Measurements from ENCODE around the gene FBXW2. TPM values are rescaled to one million over a fixed set of nuclear protein-coding genes. Genes with fewer than 3 reads are reported as not detected.

Gene FBXW2
- total and polyA plus RNA-seq, 12 donors: 9.2 to 86.8 (median 48.0) TPM

DNA sequence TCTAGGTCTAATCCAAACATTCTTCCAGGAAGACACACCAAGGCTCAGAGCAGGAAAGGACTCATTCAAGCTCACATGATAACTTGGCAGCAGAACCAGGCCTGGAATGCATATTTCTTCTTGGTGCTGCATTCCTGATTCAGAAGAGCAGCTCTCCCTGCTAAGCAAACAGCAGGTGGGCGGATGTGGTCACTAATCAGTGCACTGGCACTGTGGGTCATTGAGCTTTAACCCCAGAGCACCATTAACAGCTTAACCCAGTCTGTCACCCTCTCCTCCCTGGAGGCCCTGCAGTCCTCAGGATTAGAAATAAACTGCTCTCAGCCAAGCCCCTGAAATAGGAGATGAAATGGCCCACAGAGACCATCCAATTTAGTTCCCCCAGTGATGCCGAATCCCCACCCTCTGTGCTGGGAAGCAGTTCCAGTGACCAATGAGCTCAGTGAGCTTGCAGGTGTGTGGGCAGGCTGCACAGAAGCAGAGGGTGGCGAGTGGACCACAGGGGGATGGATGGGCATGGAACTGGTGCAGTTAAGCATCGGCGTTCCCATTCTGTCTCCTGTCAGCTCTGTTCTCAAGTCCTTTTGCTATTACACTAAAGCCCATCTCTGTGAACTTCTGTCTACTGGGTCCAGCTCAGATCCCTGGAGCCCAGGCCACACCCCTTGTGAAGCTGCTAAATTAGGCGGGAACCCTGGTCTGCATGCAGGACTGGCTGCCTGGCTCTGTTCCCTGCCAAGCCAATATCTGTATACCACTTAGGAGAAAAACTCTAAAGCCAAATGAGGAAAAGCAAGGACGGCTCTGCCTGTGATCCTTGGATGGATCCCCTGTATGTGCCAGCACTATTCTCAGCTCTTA is 62.3 kb downstream of the FBXW2 start:
- DNase-seq: no peak
- Histone ChIP-seq H3K9me3 (replicated peaks in 1 of 3) (no peaks in the 10 kb centered on the region), H3K27me3 (no peaks in the 10 kb centered on the region), H3K4me1 (replicated peaks in 1 of 2) (no peaks in the 10 kb centered on the region), H3K36me3 (replicated peaks in 1 of 2) (no peaks in the 10 kb centered on the region), H3K27ac (no peak overlapping the region), H3K4me3 (no peak overlapping the region)
- intact Hi-C loops (cut with DNase I): no loop called here
- 76 to 86% (median 83%) methylated on average over 7 of the region's 7 CpGs for WGBS, 4 donors
- TF ChIP-seq POLR2A (IDR thresholded peaks at IDR 0.05): no peak
- TF ChIP-seq, protein P1, sequence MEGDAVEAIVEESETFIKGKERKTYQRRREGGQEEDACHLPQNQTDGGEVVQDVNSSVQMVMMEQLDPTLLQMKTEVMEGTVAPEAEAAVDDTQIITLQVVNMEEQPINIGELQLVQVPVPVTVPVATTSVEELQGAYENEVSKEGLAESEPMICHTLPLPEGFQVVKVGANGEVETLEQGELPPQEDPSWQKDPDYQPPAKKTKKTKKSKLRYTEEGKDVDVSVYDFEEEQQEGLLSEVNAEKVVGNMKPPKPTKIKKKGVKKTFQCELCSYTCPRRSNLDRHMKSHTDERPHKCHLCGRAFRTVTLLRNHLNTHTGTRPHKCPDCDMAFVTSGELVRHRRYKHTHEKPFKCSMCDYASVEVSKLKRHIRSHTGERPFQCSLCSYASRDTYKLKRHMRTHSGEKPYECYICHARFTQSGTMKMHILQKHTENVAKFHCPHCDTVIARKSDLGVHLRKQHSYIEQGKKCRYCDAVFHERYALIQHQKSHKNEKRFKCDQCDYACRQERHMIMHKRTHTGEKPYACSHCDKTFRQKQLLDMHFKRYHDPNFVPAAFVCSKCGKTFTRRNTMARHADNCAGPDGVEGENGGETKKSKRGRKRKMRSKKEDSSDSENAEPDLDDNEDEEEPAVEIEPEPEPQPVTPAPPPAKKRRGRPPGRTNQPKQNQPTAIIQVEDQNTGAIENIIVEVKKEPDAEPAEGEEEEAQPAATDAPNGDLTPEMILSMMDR (IDR thresholded peaks at IDR 0.05): no peak

- no peaks in the 10 kb centered on the region for H3K9me3 ChIP-seq (replicated peaks in 1 of 3)
- TF ChIP-seq, protein P1 (IDR thresholded peaks at IDR 0.05): no peak
- TF ChIP-seq POLR2A (IDR thresholded peaks at IDR 0.05): no peak
- 53 to 63% (median 61%) methylated on average over 4 to 5 of the region's 5 CpGs for WGBS, 4 donors
- H3K4me3 ChIP-seq: no peak overlapping the region
- no peaks in the 10 kb centered on the region for H3K4me1 ChIP-seq (replicated peaks in 1 of 2)
- DNase-seq: peak in 1 of 7 donors; percentile 47
- intact Hi-C loops (cut with DNase I): loop anchor here in 1 of 2 donors (10.0 kb wide), 1 partner anchor 105 kb away; no protein-coding TSS in a partner anchor
- no peaks in the 10 kb centered on the region for H3K36me3 ChIP-seq (replicated peaks in 1 of 2)
- no peak overlapping the region for H3K27ac ChIP-seq
- H3K27me3 ChIP-seq: no peaks in the 10 kb centered on the region
Observed at GRCh38 chr9:120729791-120730241, 63.4 kb downstream of the FBXW2 start.

GRCh38 chr9:120726484-120726883 is 66.7 kb downstream of the FBXW2 start:
- Histone ChIP-seq H3K27me3 (no peaks in the 10 kb centered on the region), H3K9me3 (replicated peaks in 1 of 3) (no peaks in the 10 kb centered on the region), H3K4me1 (replicated peaks in 1 of 2) (no peaks in the 10 kb centered on the region), H3K36me3 (replicated peaks in 1 of 2) (no peaks in the 10 kb centered on the region), H3K27ac (no peak overlapping the region), H3K4me3 (no peak overlapping the region)
- DNase-seq: no peak
- 85 to 88% (median 87%) methylated on average over 2 of the region's 2 CpGs for WGBS, 4 donors
- TF ChIP-seq, protein P1 (IDR thresholded peaks at IDR 0.05): no peak
- no peak for TF ChIP-seq POLR2A (IDR thresholded peaks at IDR 0.05)
- intact Hi-C loops (cut with DNase I): loop anchor here in 1 of 2 donors (10.0 kb wide), 1 partner anchor 102 kb away; no protein-coding TSS in a partner anchor

DNA sequence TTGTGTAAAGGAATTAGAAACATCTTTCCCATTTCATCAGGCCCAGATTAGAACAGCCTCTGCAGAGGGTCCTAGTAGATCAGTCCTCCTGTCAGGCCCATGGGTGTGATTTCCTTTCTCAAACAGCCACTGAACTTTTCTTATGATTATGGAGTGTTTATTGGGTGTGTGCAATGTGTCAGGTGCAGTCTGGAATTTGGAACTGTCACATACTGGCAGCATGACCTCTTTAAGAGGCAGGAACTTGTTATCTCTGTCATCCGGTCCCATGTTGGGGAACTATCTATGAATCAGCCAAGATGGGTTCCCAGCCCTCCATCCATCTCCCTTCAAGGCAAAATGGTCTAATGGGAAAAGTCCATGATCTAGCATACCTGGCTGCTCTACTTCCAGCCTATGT is 67.3 kb downstream of the FBXW2 start:
- H3K36me3 ChIP-seq (replicated peaks in 1 of 2): no peaks in the 10 kb centered on the region
- no peak for DNase-seq

More for the DNA sequence above, 67.3 kb downstream of the FBXW2 start:
- WGBS, 4 donors: 25 to 60% (median 34%) methylated on average over 1 of the region's 1 CpG
- H3K4me1 ChIP-seq (replicated peaks in 1 of 2): no peaks in the 10 kb centered on the region
- H3K4me3 ChIP-seq: no peak overlapping the region
- intact Hi-C loops (cut with DNase I): loop anchor here in 1 of 2 donors (10.0 kb wide), 1 partner anchor 101 kb away; no protein-coding TSS in a partner anchor
- H3K27me3 ChIP-seq: no peaks in the 10 kb centered on the region
- TF ChIP-seq POLR2A (IDR thresholded peaks at IDR 0.05): no peak
- TF ChIP-seq, protein P1 (IDR thresholded peaks at IDR 0.05): no peak
- H3K9me3 ChIP-seq (replicated peaks in 1 of 3): no peaks in the 10 kb centered on the region
- no peak overlapping the region for H3K27ac ChIP-seq

All from adrenal gland (tissue), 12 donors.